Measurements from ENCODE around the gene OPA1.

The OPA1 gene

DNA sequence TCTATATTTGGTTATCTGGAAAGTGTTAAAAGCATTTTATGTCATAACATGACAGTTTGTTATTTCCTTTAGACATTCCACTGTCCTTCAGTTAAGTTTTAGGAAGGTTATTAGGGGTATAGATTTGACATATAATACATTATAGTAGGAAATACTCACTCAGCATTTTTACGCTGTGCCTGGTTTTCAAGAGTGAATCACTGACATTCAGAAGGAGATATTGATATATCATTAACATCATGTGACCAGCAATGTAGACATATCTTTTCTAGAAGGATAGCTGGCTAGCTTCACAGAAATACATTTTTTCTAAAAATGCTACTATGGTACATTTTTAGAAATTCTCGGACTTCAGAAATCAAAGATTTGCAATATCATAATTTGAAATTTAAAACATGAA lies 57.6 kb downstream of the OPA1 start:
- DNase-seq (ENCODE audit: low spot score): no peak

- DNase-seq (ENCODE audit: low spot score): no peak
Observed at GRCh38 chr3:193655831-193656433, 62.9 kb downstream of the OPA1 start.

GRCh38 chr3:193656445-193656844 lies 63.4 kb downstream of the OPA1 start:
- DNase-seq (ENCODE audit: low spot score): no peak

DNA sequence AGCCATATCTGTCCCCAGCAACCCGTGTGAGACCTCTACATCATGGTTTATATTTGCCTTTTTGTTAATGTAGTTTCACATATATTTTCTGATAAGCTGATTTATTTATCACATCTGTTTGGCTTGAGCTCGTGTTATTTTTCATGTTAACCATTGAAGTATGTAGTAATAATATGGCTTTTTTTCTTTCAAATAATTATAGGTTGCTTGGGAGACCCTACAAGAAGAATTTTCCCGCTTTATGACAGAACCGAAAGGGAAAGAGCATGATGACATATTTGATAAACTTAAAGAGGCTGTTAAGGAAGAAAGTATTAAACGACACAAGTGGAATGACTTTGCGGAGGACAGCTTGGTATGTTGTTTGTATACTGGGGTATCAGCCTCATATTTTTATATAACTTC lies 63.9 kb downstream of the OPA1 start:
- no peak for DNase-seq (ENCODE audit: low spot score)

GRCh38 chr3:193660171-193660570 lies 67.2 kb downstream of the OPA1 start:
- no peak for DNase-seq (ENCODE audit: low spot score)

- DNase-seq (ENCODE audit: low spot score): no peak
Observed at GRCh38 chr3:193660698-193661411, 67.8 kb downstream of the OPA1 start.

- DNase-seq (ENCODE audit: low spot score): no peak
Observed at GRCh38 chr3:193662757-193663322, 69.8 kb downstream of the OPA1 start.

GRCh38 chr3:193665370-193665989 lies 72.5 kb downstream of the OPA1 start:
- peak; percentile 23 for DNase-seq (ENCODE audit: low spot score)

DNA sequence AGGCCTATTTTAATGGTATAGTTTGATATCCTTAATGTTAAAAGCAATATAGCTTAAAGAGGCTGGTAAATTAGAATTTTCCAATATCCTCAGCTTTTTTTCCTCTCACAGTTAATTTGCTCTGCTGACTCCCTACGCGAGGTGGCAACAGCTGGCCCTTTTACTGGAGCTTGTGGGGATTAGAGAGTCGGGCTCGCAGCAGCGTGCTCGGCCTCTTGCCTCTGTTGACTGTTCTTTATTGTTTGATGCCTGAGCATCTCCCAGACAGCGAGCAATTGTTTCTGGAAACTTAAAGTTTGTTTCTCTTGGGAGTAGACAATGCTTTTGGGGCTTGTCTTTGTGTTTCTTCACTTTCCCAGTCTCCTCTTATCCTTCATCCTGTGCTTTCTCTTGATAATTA lies 80.8 kb downstream of the OPA1 start:
- DNase-seq (ENCODE audit: low spot score): no peak

GRCh38 chr3:193674714-193675113 lies 81.7 kb downstream of the OPA1 start:
- DNase-seq (ENCODE audit: low spot score): no peak

- no peak for DNase-seq (ENCODE audit: low spot score)
Observed at GRCh38 chr3:193677734-193678133, 84.7 kb downstream of the OPA1 start.

DNA sequence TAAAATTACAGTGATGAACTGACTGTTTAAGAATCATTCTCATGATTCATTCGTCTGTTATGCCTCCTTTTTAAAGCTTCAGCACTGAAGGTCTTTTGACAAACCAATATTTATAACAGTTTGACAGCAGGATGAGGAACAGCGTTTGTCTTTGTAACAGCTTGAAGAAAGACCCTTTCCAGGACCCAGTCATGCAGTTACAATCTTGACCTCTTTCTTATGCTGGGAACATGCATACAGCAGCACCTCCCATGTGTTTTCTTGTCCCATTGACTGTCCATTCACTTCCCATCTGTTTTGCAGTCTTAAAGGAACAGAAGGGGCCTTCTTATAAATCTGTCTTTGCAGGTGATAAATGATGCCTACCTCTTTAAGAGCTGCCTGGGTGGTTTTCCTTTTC lies 87.2 kb downstream of the OPA1 start:
- no peak for DNase-seq (ENCODE audit: low spot score)

- no peak for DNase-seq (ENCODE audit: low spot score)
Observed at GRCh38 chr3:193681631-193682030, 88.6 kb downstream of the OPA1 start.

DNA sequence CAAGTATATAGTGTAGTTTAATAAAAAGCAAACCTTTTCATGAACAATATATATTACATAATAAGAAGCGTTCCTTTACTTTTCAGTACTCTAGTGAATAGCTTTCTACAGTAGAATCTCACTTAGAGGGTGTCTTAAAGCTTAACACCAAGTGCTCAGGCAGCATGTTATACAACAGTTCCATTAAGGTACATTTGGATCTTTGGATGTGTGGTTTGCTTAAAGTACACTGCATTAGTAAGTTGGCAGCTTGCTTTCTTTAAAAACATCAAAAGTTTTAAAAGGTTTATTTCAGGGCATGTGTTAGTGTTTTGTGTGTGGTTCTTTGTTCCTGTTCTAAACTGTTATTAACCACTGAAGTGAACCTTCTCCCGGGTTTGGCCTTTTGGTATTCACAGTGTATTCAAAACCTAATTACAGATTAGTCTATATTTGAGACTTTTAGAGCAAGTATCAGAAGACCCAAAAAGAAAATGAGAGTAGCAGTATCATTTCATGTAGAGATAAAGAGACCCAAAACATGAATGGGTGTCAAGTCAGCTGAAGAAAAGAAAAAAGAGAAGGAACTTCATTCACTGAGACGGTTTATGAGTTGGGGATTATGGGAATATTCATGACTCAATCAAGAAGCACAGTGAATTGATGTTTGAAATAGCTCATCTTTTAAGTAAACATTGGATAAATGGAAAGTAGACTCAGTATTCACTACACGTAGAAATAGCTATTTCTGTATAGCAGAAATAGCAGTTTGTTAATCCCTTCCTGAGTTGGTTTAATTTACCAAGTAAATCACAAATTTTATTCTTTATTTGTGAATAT lies 93.9 kb downstream of the OPA1 start:
- DNase-seq (ENCODE audit: low spot score): no peak

GRCh38 chr3:193688834-193689714 lies 96.1 kb downstream of the OPA1 start:
- DNase-seq (ENCODE audit: low spot score): no peak

GRCh38 chr3:193693774-193694173 lies 100.8 kb downstream of the OPA1 start:
- no peak for DNase-seq (ENCODE audit: low spot score)

GRCh38 chr3:193701953-193702635 lies 109.1 kb downstream of the OPA1 start:
- DNase-seq (ENCODE audit: low spot score): no peak

GRCh38 chr3:193702967-193703366 lies 110.0 kb downstream of the OPA1 start:
- no peak for DNase-seq (ENCODE audit: low spot score)

GRCh38 chr3:193704431-193704830 lies 111.4 kb downstream of the OPA1 start:
- no peak for DNase-seq (ENCODE audit: low spot score)

DNA sequence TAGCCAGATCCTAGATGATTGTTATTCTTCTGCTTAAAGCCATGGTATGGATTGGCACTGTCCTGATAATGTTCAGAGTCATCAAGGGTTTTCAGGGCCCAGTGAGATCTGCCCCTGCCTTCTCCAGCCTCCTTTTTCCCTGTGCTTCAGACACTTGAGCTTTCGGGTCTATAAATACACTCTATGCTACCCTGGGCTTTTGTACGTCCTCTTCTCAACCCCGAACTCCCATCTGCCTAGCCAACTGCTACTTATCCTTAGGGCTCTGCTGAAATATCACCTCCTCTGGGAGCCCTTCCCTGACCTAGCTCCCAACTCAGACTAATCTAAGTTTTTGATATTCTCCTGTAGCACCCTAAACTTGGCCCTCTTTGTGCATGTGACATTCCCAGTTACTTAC lies 115.3 kb downstream of the OPA1 start:
- no peak for DNase-seq (ENCODE audit: low spot score)
